Measurements from ENCODE around the gene ZNF175. TPM values are rescaled to one million over a fixed set of nuclear protein-coding genes. Genes with fewer than 3 reads are reported as not detected.
A peak's percentile ranks its signal among the peaks of the same experiment; 100 is the strongest.

The ZNF175 gene
- total and polyA plus RNA-seq, 9 of the 15 experiments (the other 6 are each of a cell fraction or from before 2014, with no cell fraction given): 3.7 to 37.9 (median 14.0) TPM

GRCh38 chr19:51570962-51571575, at the start of gene ZNF175 (continued):
- peak; percentile 92 for TF ChIP-seq NR2C1 (IDR thresholded peaks at IDR 0.05)
- TF ChIP-seq NR2C1 (tag; IDR thresholded peaks at IDR 0.05): peak; percentile 94
- TF ChIP-seq HDAC1 (IDR thresholded peaks at IDR 0.05): peak in 1 of 2 experiments; percentile 71; a peak in 2 of 4 replicates
- TF ChIP-seq BHLHE40 (IDR thresholded peaks at IDR 0.05; ENCODE audit: low read length): peak; percentile 20; the same call in 1 of the 2 replicates
- peak; percentile 42; the same call in 1 of the 2 replicates for TF ChIP-seq L3MBTL2 (IDR thresholded peaks at IDR 0.05)
- TF ChIP-seq NCOA1 (IDR thresholded peaks at IDR 0.05; ENCODE audit: low read depth): peak; percentile 29; the same call in 1 of the 2 replicates
- peak in 1 of 2 experiments; percentile 97; a peak in 2 of 4 replicates for TF ChIP-seq CSDE1 (IDR thresholded peaks at IDR 0.05)
- 0 out of 2 replicates have a peak, but pooled peaks have one; percentile 8 for TF ChIP-seq RHOXF2B (CRISPR knock-in tag; conservative IDR thresholded peaks at IDR 0.05)
- TF ChIP-seq ERF (CRISPR knock-in tag; IDR thresholded peaks at IDR 0.05): no peak
- TF ChIP-seq E2F8 (IDR thresholded peaks at IDR 0.05; ENCODE audit: low read depth, partially characterized antibody): peak; percentile 63
- TF ChIP-seq CREB3 (tag; conservative IDR thresholded peaks at IDR 0.05; ENCODE audit: low read depth): peak; percentile 82
- peak in 1 of 2 experiments; percentile 33; a peak in 1 of 4 replicates for TF ChIP-seq FOXK2 (conservative IDR thresholded peaks at IDR 0.05 in 1 of 2, IDR thresholded peaks at IDR 0.05 in 1 of 2; ENCODE audit: low read depth in 2 of 2)
- TF ChIP-seq ZNF77 (CRISPR knock-in tag; IDR thresholded peaks at IDR 0.05): no peak
- TF ChIP-seq MCM2 (IDR thresholded peaks at IDR 0.05; ENCODE audit: low read depth): no peak
- no peak for TF ChIP-seq ZNF280A (IDR thresholded peaks at IDR 0.05; ENCODE audit: low read depth, partially characterized antibody)
- TF ChIP-seq BCL6 (CRISPR knock-in tag; IDR thresholded peaks at IDR 0.05): no peak
- peak in 1 of 2 experiments; percentile 43; a peak in 2 of 4 replicates for TF ChIP-seq TEAD1 (CRISPR knock-in tag; IDR thresholded peaks at IDR 0.05)
- TF ChIP-seq LCOR (CRISPR knock-in tag; IDR thresholded peaks at IDR 0.05): 0 out of 2 replicates have a peak, but pooled peaks have one; percentile 24
- peak; percentile 58 for TF ChIP-seq TAF9B (IDR thresholded peaks at IDR 0.05; ENCODE audit: partially characterized antibody)
- TF ChIP-seq CTCFL (IDR thresholded peaks at IDR 0.05; ENCODE audit: borderline replicate concordance, insufficient read depth, low read depth, low read length, poor library complexity, severe bottlenecking): no peak
- no peak for TF ChIP-seq PURB (CRISPR knock-in tag; IDR thresholded peaks at IDR 0.05; ENCODE audit: low read depth)
- TF ChIP-seq CBX3 (IDR thresholded peaks at IDR 0.05; ENCODE audit: borderline replicate concordance in 1 of 2, low read length in 2 of 2): peak in 1 of 2 experiments; percentile 75; a peak in 2 of 3 replicates

All from K562 (cell line).